Smooth muscle cell (in vitro differentiated cells): ENCODE measurements around the gene SLC39A2. TPM values are rescaled to one million over a fixed set of nuclear protein-coding genes. Genes with fewer than 3 reads are reported as not detected.

ENCODE experiments used
- DNase-seq: peaks from one replicate; lab custom pipeline; 2025; ENCODE audit not compliant: unreplicated experiment; lab: John Stamatoyannopoulos, UW
- H2AFZ ChIP-seq: fragments of 200-600 bp; sonication (generic); 2 replicates; pipeline ENCODE4 v1.6.0; 2016; ENCODE audit warnings: antibody characterized with exemption, low read depth, mild to moderate bottlenecking
- H3F3A ChIP-seq: fragments of 200-600 bp; sonication (generic); 2 replicates; pipeline ENCODE4 v1.6.0; 2017; ENCODE audit warnings: antibody characterized with exemption, low read depth
- H3K27ac ChIP-seq: fragments of 200-600 bp; sonication (generic); 2 replicates; pipeline ENCODE4 v1.5.1; 2016; ENCODE audit warnings: low read depth, mild to moderate bottlenecking
- H3K27me3 ChIP-seq: fragments of 200-600 bp; sonication (generic); 2 replicates; pipeline ENCODE4 v1.6.1; 2016; ENCODE audit warnings: low read depth, mild to moderate bottlenecking
- H3K36me3 ChIP-seq: fragments of 200-600 bp; sonication (generic); 2 replicates; pipeline ENCODE4 v1.5.1; 2016; ENCODE audit warnings: low read depth
- H3K4me1 ChIP-seq: fragments of 200-600 bp; sonication (generic); 2 replicates; pipeline ENCODE4 v1.5.1; 2016; ENCODE audit warnings: low read depth
- H3K4me2 ChIP-seq: fragments of 200-600 bp; sonication (generic); 2 replicates; pipeline ENCODE4 v1.6.0; 2016; ENCODE audit warnings: mild to moderate bottlenecking
- H3K4me3 ChIP-seq: fragments of 200-600 bp; sonication (generic); 2 replicates; pipeline ENCODE4 v1.5.1; 2016; ENCODE audit warnings: mild to moderate bottlenecking
- H3K79me2 ChIP-seq: fragments of 200-600 bp; sonication (generic); 2 replicates; pipeline ENCODE4 v1.6.0; 2016; ENCODE audit warnings: low read depth, mild to moderate bottlenecking
- H3K9ac ChIP-seq: fragments of 200-600 bp; sonication (generic); 2 replicates; pipeline ENCODE4 v1.6.0; 2016; ENCODE audit warnings: low read depth
- H3K9me3 ChIP-seq: fragments of 200-600 bp; sonication (generic); replicated peaks from 2 replicates; pipeline ENCODE4 v1.5.1; 2016; ENCODE audit warnings: low read depth
- H4K20me1 ChIP-seq: fragments of 200-600 bp; sonication (generic); 2 replicates; pipeline ENCODE4 v1.6.0; 2016; ENCODE audit warnings: low read depth
- CTCF ChIP-seq: fragments of 200-600 bp; sonication (generic); IDR thresholded peaks from 2 replicates; pipeline ENCODE4 v1.5.1; 2017; ENCODE audit warnings: borderline replicate concordance, mild to moderate bottlenecking, antibody characterized with exemption; ENCODE audit not compliant: insufficient read depth, poor library complexity, severe bottlenecking
- WGBS: methylation state at CpG from one replicate; pipeline ENCODE4 v1.1.7; 2016; ENCODE audit warnings: low lambda C conversion rate; 5-methylcytosine and 5-hydroxymethylcytosine counted together
- polyA plus RNA-seq: library from polyadenylated mRNA; unstranded; fragments of >200 nt; fragmentation: Nextera tagmentation; extraction: Ambion mirVana; gene quantifications from 2 replicates; pipeline ENCODE4 v1.2.1, GENCODE V29; 2016
- total RNA-seq: library from RNA; depleted of rRNA; stranded (reverse); fragments of >200 nt; gene quantifications from 2 replicates; pipeline ENCODE4 v1.2.3, GENCODE V29; 2014

Gene SLC39A2
- total and polyA plus RNA-seq, 2 experiments from 2014 or later = 9.1 to 18.7 TPM

DNA sequence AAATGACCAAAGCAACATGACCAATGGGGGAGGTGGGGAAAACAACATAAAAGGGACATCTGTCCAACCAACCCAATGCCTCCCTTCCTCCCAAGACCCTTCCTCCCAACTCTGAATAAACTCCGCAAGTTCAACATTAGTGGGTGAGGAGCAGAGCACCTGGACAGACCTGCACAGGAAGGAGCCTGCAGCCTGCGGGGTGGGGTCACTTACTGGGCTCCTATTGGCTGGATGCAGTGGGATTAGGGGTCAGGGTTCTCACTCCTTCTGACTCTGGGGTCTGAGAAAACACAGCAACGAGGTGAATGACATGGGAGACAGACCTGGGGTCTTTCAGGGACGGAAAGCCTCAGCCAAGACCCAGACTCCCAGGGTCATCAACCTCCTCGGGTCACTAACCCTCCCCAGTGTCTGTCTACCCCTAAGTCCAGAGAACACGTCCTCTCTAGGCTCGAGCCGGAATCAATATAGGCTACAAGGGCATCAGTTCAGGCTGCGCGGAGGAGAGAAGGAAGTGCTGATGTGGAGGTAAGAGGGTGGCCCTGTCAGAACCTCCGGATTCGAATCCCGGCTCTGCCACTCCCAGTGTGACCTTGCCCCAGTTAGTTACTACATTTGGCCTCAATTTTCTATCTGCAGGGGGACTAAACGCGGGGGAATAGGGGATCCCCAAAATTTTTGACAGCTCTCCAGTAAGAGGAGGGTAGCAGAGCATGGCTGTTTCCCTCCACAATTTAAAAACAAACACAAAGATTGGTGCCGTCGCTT lies 24.9 kb downstream of the SLC39A2 start:
- no peaks in the 10 kb centered on the region for H3K36me3 ChIP-seq
- WGBS = 20% methylated on average over 17 of the region's 17 CpGs
- no peaks in the 10 kb centered on the region for H3K9me3 ChIP-seq
- DNase-seq = no peak
- H3K27me3 ChIP-seq = no peaks in the 10 kb centered on the region
- peaks cover 10% of the 10 kb centered on the region for H3K4me1 ChIP-seq
- peak overlapping the region; percentile 93 for H3K4me2 ChIP-seq
- no peak overlapping the region for H3K27ac ChIP-seq
- no peak overlapping the region for H3K9ac ChIP-seq
- TF ChIP-seq CTCF = no peak
- H3K79me2 ChIP-seq = no peaks in the 10 kb centered on the region
- peak overlapping the region; percentile 57 for H3K4me3 ChIP-seq
- no peaks in the 10 kb centered on the region for H4K20me1 ChIP-seq
- H2AFZ ChIP-seq = peak overlapping the region; percentile 63
- peaks cover 28% of the 10 kb centered on the region for H3F3A ChIP-seq

- 1% methylated on average over 26 of the region's 72 CpGs for WGBS
- H3K27ac ChIP-seq = peak within 1 kb of the TSS; percentile 33
Measured at GRCh38 chr14:21024585-21025370, 25.7 kb downstream of the SLC39A2 start, which contains the start of gene NDRG2. Gene NDRG2, minus strand, starts transcription at chr14:21025061. Its CDS starts 1,746 bp downstream, at chr14:21023315.

GRCh38 chr14:21025371-21026273 lies 26.5 kb downstream of the SLC39A2 start:
- 6% methylated on average over 33 of the region's 58 CpGs for WGBS

More at GRCh38 chr14:21024585-21025370, 25.7 kb downstream of the SLC39A2 start, which contains the start of gene NDRG2:
- Histone ChIP-seq H4K20me1 (no peaks in the 10 kb centered on the region), H3K36me3 (no peaks in the 10 kb centered on the region), H3K4me3 (peak within 1 kb of the TSS; percentile 57), H3K79me2 (no peaks in the 10 kb centered on the region), H2AFZ (peak within 1 kb of the TSS; percentile 89), H3F3A (peaks cover 28% of the 10 kb centered on the region), H3K27me3 (no peaks in the 10 kb centered on the region), H3K4me1 (peaks cover 10% of the 10 kb centered on the region), H3K9ac (peak within 1 kb of the TSS; percentile 27), H3K4me2 (peak within 1 kb of the TSS; percentile 93), H3K9me3 (no peaks in the 10 kb centered on the region)
- no peak for TF ChIP-seq CTCF
- peak; percentile 44 for DNase-seq

More at GRCh38 chr14:21025371-21026273, 26.5 kb downstream of the SLC39A2 start:
- Histone ChIP-seq H3K4me1 (peaks cover 10% of the 10 kb centered on the region), H3K27me3 (no peaks in the 10 kb centered on the region), H3K79me2 (no peaks in the 10 kb centered on the region), H3K36me3 (no peaks in the 10 kb centered on the region), H3K4me2 (peak overlapping the region; percentile 93), H3K9ac (peak overlapping the region; percentile 27), H4K20me1 (no peaks in the 10 kb centered on the region), H3K4me3 (peak overlapping the region; percentile 57), H3K27ac (peak overlapping the region; percentile 33), H3K9me3 (no peaks in the 10 kb centered on the region), H2AFZ (peak overlapping the region; percentile 89), H3F3A (peaks cover 28% of the 10 kb centered on the region)
- peak; percentile 41 for DNase-seq
- TF ChIP-seq CTCF = no peak
